Prostate gland (tissue), 2 donors: ENCODE measurements around the gene NPTX1. TPM values are rescaled to one million over a fixed set of nuclear protein-coding genes. Genes with fewer than 3 reads are reported as not detected.

ENCODE experiments used
- DNase-seq: peaks from one replicate; pipeline ENCODE4 v3.0.0-alpha.2; 2019; ENCODE audit warnings: low spot score
- H3K27ac ChIP-seq, 2 donors: fragments of 200-600 bp; sonication (generic); 2 replicates each; pipeline ENCODE4 v1.5.1; 2017 to 2019
- H3K27me3 ChIP-seq: fragments of 200-600 bp; sonication (generic); replicated peaks from 2 replicates; pipeline ENCODE4 v1.5.1; 2019; ENCODE audit not compliant: insufficient read depth
- H3K36me3 ChIP-seq, 2 donors: fragments of 200-600 bp; sonication (generic); 1 replicate in 1 of 2; 2 replicates in 1 of 2; pipeline versions ENCODE4 v1.5.1 to v1.8.1; 2017 to 2019
- H3K4me1 ChIP-seq: fragments of 200-600 bp; sonication (generic); replicated peaks from 2 replicates; pipeline ENCODE4 v1.5.1; 2019
- H3K4me3 ChIP-seq, 2 donors: fragments of 200-600 bp; sonication (generic); 2 replicates each; pipeline ENCODE4 v1.5.1; 2017 to 2019
- H3K9me3 ChIP-seq: fragments of 200-600 bp; sonication (generic); 2 replicates; pipeline ENCODE4 v1.5.1; 2017
- POLR2A ChIP-seq: fragments of 450-650 bp; IDR thresholded peaks from one replicate; pipeline ENCODE4 v1.6.1; 2016; ENCODE audit warnings: antibody characterized with exemption, mild to moderate bottlenecking
- POLR2AphosphoS5 ChIP-seq: sonication (generic); formaldehyde crosslinking; IDR thresholded peaks from one replicate; pipeline ENCODE4 v1.6.1; 2017; ENCODE audit warnings: antibody characterized with exemption
- WGBS: methylation state at CpG from one replicate; pipeline ENCODE4 v1.1.5; 2018; 5-methylcytosine and 5-hydroxymethylcytosine counted together
- intact Hi-C: fragments of 100-400 bp; cut with DNase I; formaldehyde crosslinking; loops from one replicate; pipeline ENCODE4 v1.14.2; 2022
- total RNA-seq, 2 donors: library from RNA; depleted of rRNA; stranded (reverse); fragments of >200 nt; gene quantifications; one replicate each; pipeline ENCODE4 v1.1.0, GENCODE V29; 2016
- TF ChIP-seq, protein P1 (sequence below), 4 experiments: fragments of 200-600 bp in 2 of 4; fragments of 450-650 bp in 2 of 4; sonication (generic) in 2 of 4; IDR thresholded peaks; 1 replicate in 3 of 4; 2 replicates in 1 of 4; pipeline ENCODE4 v1.5.1; 2016 to 2019; ENCODE audit warnings: antibody characterized with exemption in 4 of 4, mild to moderate bottlenecking in 2 of 4, moderate library complexity in 2 of 4

The NPTX1 gene
- total RNA-seq, 2 donors from 2014 or later = 0.34 to 0.73 TPM

GRCh38 chr17:80449930-80450576 lies 26.4 kb downstream of the NPTX1 start:
- no peak for DNase-seq
- intact Hi-C loops = loop anchor here (10.0 kb wide), 1 partner anchor 515 kb away; no protein-coding TSS in a partner anchor
- Histone ChIP-seq H3K4me1 (no peaks in the 10 kb centered on the region), H3K27ac (peak overlapping the region in 1 of 2 donors; percentile 39), H3K9me3 (no peaks in the 10 kb centered on the region), H3K4me3 (no peak overlapping the region), H3K27me3 (no peaks in the 10 kb centered on the region), H3K36me3 (no peaks in the 10 kb centered on the region)
- WGBS = 29% methylated on average over 17 of the region's 18 CpGs
- TF ChIP-seq POLR2A (no peak), POLR2AphosphoS5 (no peak)
- TF ChIP-seq, protein P1, sequence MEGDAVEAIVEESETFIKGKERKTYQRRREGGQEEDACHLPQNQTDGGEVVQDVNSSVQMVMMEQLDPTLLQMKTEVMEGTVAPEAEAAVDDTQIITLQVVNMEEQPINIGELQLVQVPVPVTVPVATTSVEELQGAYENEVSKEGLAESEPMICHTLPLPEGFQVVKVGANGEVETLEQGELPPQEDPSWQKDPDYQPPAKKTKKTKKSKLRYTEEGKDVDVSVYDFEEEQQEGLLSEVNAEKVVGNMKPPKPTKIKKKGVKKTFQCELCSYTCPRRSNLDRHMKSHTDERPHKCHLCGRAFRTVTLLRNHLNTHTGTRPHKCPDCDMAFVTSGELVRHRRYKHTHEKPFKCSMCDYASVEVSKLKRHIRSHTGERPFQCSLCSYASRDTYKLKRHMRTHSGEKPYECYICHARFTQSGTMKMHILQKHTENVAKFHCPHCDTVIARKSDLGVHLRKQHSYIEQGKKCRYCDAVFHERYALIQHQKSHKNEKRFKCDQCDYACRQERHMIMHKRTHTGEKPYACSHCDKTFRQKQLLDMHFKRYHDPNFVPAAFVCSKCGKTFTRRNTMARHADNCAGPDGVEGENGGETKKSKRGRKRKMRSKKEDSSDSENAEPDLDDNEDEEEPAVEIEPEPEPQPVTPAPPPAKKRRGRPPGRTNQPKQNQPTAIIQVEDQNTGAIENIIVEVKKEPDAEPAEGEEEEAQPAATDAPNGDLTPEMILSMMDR (IDR thresholded peaks at IDR 0.05) = no peak

DNA sequence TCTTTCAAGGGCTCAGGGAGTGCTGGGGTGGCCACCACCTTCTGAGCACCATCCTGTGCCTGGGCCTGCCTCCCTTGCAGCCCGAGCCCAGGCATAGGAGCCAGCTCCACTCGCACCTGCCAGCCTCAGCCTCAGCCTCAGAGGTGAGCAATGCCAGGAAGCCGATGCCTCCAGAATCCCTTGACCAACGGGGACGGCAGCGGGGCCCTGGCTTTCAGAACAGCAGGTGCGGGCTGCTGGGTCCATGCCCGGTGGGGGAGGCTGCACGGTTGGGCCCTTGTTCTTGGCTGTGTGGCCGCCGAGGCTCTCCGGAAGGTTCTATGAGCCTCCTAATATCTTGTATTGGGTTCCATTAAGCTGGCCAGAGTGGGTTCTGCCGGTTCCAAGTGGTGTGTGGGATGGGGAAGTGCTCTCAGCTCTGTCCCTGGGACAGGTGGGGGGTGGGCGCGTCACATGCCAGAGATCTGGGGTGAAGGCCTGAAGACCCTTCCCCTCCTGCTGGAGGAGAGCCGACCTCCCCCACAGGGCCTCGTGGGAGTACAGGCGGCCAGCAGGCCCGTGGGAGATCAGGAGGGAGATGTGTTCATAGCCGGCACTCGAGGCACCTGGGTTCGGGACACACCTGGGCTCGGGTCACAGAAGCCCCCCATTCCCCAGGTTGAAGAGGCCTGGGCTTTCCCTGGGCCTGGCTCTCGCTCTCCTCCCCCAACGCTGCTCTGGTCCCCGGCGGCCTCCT lies 27.0 kb downstream of the NPTX1 start:
- H3K4me3 ChIP-seq = no peak overlapping the region
- H3K9me3 ChIP-seq = no peaks in the 10 kb centered on the region
- H3K4me1 ChIP-seq = no peaks in the 10 kb centered on the region
- TF ChIP-seq, protein P1 (IDR thresholded peaks at IDR 0.05) = no peak
- TF ChIP-seq POLR2AphosphoS5 = no peak
- no peaks in the 10 kb centered on the region for H3K36me3 ChIP-seq
- H3K27me3 ChIP-seq = no peaks in the 10 kb centered on the region
- no peak overlapping the region for H3K27ac ChIP-seq
- 84% methylated on average over 27 of the region's 27 CpGs for WGBS
- intact Hi-C loops = no loop called here
- no peak for DNase-seq

- intact Hi-C loops = no loop called here
- 94% methylated on average over 4 of the region's 4 CpGs for WGBS
- DNase-seq = no peak
- H3K4me1 ChIP-seq = no peaks in the 10 kb centered on the region
- H3K36me3 ChIP-seq = no peaks in the 10 kb centered on the region
- no peaks in the 10 kb centered on the region for H3K27me3 ChIP-seq
- no peak overlapping the region for H3K27ac ChIP-seq
- no peaks in the 10 kb centered on the region for H3K9me3 ChIP-seq
- TF ChIP-seq, protein P1 (IDR thresholded peaks at IDR 0.05) = no peak
- TF ChIP-seq POLR2AphosphoS5 = no peak
- TF ChIP-seq POLR2A = no peak
- H3K4me3 ChIP-seq = no peak overlapping the region
Observed at GRCh38 chr17:80447790-80448189, 28.6 kb downstream of the NPTX1 start.

GRCh38 chr17:80446645-80447405 lies 29.6 kb downstream of the NPTX1 start:
- no peak for TF ChIP-seq POLR2A
- 78% methylated on average over 12 of the region's 12 CpGs for WGBS
- Histone ChIP-seq H3K9me3 (no peaks in the 10 kb centered on the region), H3K36me3 (no peaks in the 10 kb centered on the region), H3K27me3 (no peaks in the 10 kb centered on the region), H3K27ac (no peak overlapping the region), H3K4me3 (no peak overlapping the region), H3K4me1 (no peaks in the 10 kb centered on the region)
- intact Hi-C loops = no loop called here
- DNase-seq = no peak

DNA sequence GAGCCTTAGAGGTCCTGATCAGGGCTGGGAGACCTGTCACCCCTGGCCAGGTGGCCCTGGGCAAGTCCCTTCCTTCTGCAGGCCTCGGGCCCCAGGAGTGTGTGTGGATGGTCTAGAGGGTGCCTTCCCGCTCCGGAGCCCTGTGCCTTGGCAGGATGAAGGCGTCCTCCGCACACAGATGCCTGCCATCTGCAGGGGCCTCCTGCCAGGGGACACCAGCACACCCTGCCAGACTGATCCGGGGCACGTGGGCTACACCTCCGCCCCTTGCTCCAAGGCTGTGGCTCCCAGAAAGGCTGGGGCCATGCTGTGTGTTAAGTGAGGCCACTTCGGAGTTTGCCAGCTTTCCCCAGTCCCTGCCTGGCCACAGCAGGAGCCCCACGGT lies 30.7 kb downstream of the NPTX1 start:
- intact Hi-C loops = no loop called here
- Histone ChIP-seq H3K4me1 (no peaks in the 10 kb centered on the region), H3K9me3 (no peaks in the 10 kb centered on the region), H3K36me3 (no peaks in the 10 kb centered on the region), H3K4me3 (no peak overlapping the region), H3K27me3 (no peaks in the 10 kb centered on the region), H3K27ac (no peak overlapping the region)
- 74% methylated on average over 7 of the region's 10 CpGs for WGBS
- TF ChIP-seq, protein P1 (IDR thresholded peaks at IDR 0.05) = no peak
- TF ChIP-seq POLR2A = no peak
- TF ChIP-seq POLR2AphosphoS5 = no peak
- DNase-seq = no peak
